ENCODE results near the gene TOP1.

GRCh38 chr20:41044409-41045062, 15.9 kb downstream of the TOP1 start:
- no peak for TF ChIP-seq CTCF (IDR thresholded peaks at IDR 0.05)
- no peak for TF ChIP-seq POLR2A (IDR thresholded peaks at IDR 0.05; ENCODE audit: low read depth)
- no peak for TF ChIP-seq EP300 (IDR thresholded peaks at IDR 0.05)
- TF ChIP-seq POLR2AphosphoS5 (IDR thresholded peaks at IDR 0.05), result no peak
